HFF-Myc (cell line): ENCODE measurements around the gene SLC25A29.
A peak's percentile ranks its signal among the peaks of the same experiment; 100 is the strongest.
"Not testable (repeated sequence)": the region's sequence is repeated elsewhere in the genome, so short reads cannot be mapped to it uniquely, and the experiment has no call there.

Experiments used
- DNase-seq: peaks from one replicate; pipeline ENCODE4 v3.0.0-alpha.2; 2011; ENCODE audit warnings: low read depth; ENCODE audit errors: extremely low read depth
- H3K4me3 ChIP-seq: replicated peaks from 2 replicates; pipeline ENCODE4 v1.5.1; 2011; ENCODE audit warnings: low read depth, mild to moderate bottlenecking, control low read depth, low read length
- CTCF ChIP-seq: IDR thresholded peaks from 2 replicates; pipeline ENCODE4 v1.5.1; 2012; ENCODE audit warnings: mild to moderate bottlenecking, low read depth, low read length, control low read depth; ENCODE audit errors: missing control alignments

The SLC25A29 gene

GRCh38 chr14:100346306-100347091, 40.3 kb upstream of the SLC25A29 start:
- no peak for TF ChIP-seq CTCF
- no peak overlapping the region for H3K4me3 ChIP-seq
- no peak for DNase-seq

- no peak overlapping the region for H3K4me3 ChIP-seq
- no peak for DNase-seq
- no peak for TF ChIP-seq CTCF
Measured at GRCh38 chr14:100345711-100346110, 39.5 kb upstream of the SLC25A29 start.

- not testable (repeated sequence) for DNase-seq, H3K4me3 ChIP-seq
Measured at GRCh38 chr14:100344657-100345056, 38.4 kb upstream of the SLC25A29 start.

GRCh38 chr14:100342826-100343225, 36.6 kb upstream of the SLC25A29 start:
- not testable (repeated sequence) for DNase-seq, H3K4me3 ChIP-seq

- no peak overlapping the region for H3K4me3 ChIP-seq
- TF ChIP-seq CTCF = no peak
- no peak for DNase-seq
Measured at GRCh38 chr14:100342195-100342594, 36.0 kb upstream of the SLC25A29 start.

GRCh38 chr14:100341301-100342031, 35.2 kb upstream of the SLC25A29 start:
- H3K4me3 ChIP-seq = no peak overlapping the region
- TF ChIP-seq CTCF = no peak
- DNase-seq = peak; percentile 12

- no peak overlapping the region for H3K4me3 ChIP-seq
- DNase-seq = no peak
- no peak for TF ChIP-seq CTCF
Measured at GRCh38 chr14:100340423-100340813, 34.2 kb upstream of the SLC25A29 start.
